ENCODE measurements around the gene DDAH1.
"Not testable (repeated sequence)": the region's sequence is repeated elsewhere in the genome, so short reads cannot be mapped to it uniquely, and the experiment has no call there.

DDAH1 gene

DNA sequence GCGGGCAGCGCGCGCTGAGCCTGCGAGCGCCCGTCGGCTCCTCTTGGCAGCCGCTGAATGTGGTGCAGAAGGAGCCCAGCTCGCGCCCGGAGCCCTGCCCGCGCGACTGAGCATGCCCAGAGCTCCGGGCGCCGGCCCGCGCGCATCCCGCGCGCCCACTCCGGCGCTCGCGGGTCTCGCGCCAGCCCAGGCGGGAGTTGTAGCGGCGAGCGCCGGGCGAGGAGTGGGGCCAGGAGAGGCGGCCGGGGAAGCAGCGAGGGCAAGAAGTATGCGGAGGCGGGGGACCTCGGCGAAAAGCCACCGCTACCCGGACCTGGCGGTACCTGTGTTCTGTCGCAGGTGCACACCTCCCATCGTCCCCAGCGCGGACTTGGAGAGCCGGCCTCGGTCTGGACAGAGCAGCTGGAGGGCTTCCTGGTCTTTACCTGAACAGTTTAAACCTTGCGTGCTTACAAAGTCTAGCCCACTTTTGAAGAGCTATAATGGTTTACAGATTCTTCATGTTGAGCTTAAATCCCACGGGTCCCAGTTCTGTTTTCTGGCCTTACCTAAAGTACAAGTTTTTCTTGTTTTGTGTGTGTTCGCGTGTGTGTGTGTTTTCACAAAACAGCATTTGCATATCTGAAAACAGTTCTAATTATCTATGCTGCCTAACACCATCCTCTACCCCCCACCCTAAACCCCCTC is at the start of gene DDAH1:
DDAH1 (minus strand) TSS at position 61 of the 687 bp plus-strand sequence. CDS start 114 bp downstream, outside the sequence.
- DNase-seq (ENCODE audit: low read depth, low spot score): no peak

DNA sequence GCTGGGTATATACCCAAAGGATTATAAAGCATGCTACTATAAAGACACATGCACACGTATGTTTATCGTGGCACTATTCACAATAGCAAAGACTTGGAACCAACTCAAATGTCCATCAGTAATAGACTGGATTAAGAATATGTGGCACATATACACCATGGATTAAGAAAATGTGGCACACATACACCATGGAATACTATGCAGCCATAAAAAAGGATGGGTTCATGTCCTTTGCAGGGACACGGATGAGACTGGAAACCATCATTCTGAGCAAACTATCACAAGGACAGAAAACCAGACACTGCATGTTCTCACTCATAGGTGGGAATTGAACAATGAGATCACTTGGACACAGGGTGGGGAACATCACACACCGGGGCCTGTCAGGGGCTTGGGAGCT is 49.0 kb upstream of the DDAH1 start:
- DNase-seq (ENCODE audit: low read depth, low spot score): not testable (repeated sequence)

DNA sequence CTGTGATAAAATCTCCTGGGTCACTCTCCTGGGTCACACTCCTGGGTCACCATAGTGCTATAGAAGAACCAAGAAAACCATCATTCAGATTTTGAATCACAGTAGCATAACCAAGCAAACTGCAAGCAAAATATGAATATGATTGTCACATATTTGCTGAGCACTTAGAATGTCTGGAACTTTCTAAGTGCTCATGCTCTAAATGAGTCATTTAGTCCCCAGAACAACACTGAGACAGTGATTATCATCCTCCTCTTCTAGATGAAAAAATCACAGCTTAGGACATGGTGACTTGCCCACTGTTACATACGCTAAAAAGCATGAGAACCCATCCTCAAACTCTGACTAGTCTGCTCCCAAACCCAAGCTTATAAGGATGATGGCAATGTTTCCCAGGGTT is 39.5 kb upstream of the DDAH1 start:
- no peak for DNase-seq (ENCODE audit: low read depth, low spot score)

DNA sequence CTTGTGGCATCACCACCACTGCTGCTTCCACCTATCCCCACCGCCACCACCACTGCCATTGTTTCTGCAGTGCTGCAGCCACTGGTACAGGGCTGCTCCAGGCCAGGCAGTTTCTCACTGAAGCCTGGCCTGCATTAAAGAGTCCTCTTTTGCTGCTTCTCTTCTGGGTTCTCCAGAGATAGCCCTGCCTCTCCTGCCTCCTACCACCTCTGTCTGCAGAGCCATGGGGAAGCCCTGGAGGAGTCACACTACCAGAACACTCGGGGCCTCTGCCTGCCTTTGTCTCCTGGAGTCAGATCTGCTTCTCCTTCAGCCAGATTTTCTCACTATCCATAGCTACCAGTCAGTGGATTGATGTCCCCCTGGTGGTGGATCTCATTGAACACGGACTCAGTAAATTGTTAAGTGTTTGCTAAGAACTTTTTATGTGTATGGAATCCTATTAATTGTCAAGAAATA is 37.7 kb upstream of the DDAH1 start:
- DNase-seq (ENCODE audit: low read depth, low spot score): peak; percentile 46

DNA sequence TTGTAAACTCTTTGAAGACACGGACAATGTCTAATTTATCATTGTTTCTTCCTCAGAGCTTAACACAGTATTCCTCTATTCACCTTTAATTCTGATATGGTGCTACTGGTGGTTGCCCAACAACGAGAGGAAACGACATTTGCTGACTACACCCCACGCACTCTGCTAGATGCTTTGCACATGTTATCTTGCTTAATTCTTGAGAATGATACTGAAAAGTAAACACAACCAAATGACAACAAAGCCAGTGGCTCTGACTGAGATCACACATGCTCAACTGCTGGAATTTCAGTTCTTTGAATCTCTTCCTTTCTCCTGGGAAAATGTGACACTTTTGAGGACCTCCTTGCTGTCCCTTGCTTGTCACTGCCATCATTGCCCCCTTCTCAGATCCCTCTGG is 37.2 kb upstream of the DDAH1 start:
- DNase-seq (ENCODE audit: low read depth, low spot score): no peak

DNA sequence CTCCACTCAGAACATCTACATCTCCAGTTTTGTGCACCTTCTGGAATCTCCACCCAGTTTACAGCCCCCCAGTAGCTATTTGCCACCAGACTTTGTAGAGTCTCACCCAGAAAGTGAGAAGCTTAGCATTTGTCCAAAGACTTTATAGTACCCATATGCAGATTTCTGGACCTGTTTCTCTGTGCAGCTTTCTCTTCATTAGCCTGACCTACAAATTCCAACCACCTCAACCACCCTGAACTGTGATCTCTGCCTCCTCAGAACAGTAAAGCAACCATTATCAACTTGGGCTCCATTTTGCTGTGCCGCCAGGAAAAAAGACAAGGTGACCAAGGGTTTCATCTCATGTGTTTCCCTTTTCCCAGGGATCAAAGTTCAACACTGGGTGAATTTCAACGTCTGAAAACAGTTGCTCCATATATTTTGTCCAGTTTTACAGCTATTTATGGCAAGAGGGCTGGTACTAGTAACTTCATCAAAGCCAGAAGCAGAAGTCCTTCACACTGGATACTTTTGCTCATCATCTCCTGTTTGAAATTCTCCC is 36.5 kb upstream of the DDAH1 start:
- DNase-seq (ENCODE audit: low read depth, low spot score): no peak

DNA sequence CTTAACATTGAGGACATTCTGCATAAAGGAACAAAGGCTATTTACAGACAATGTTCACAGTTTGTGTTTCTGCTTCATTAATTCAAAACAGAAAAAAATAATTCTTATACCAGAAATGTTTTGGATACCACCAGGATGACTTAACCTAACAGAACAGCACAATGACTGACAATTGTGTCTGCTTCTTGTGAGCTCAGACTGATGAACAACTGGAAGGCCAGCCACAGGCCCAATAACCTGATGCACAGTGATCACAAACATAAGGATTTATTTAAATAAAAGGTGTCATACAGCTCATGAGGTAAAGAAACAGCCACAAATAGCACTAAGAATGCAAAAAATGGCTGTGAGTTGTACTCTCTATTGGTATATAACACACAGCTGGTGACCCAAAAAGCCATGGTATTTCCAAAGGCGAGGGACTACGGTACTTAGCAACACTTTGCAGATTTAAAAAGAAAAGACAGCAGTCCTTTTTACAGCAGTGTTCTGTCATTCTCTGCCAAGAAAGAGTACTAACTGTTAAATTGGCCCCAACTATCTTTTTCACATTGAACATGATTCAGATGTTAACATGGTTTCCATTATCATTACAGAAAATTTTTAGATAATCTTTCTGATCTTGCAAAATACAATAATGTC is 32.1 kb upstream of the DDAH1 start:
- DNase-seq (ENCODE audit: low read depth, low spot score): no peak

DNA sequence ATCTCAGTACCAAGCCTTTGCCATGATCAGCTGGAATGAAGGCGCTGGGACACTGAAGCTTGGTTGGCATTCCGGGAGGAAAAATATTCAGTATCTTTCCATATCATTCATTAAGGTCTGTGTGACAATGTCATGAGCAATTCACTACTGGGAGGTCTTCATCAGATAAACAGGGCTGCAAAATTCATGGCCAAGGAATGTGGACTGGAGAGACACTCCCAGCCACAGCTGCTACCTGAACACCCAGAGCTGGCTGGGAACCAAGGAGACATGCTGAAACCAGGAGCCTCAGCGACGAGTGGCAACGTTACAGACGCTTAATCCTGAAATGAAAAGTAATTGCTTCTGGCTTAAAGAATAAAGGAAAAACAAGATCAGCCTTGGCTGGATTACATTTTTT is 30.6 kb upstream of the DDAH1 start:
- no peak for DNase-seq (ENCODE audit: low read depth, low spot score)

DNA sequence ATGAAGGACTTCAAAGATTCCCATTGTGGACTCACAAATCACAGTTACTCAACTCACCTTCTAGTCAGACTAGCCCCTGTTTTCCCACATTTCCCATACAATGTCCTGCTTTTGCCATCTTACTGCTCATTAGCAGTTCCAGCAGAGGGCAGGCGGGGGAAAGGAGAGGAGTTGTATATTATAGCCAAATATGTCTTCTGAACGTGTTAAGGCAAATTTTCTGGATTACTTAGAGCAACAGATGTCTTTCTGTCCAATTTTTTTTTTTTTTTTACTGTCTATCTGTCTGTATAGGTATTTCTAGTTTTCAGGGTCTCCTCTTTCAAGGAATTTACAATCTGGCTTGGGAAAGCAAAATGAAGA is 29.9 kb upstream of the DDAH1 start:
- DNase-seq (ENCODE audit: low read depth, low spot score): no peak

DNA sequence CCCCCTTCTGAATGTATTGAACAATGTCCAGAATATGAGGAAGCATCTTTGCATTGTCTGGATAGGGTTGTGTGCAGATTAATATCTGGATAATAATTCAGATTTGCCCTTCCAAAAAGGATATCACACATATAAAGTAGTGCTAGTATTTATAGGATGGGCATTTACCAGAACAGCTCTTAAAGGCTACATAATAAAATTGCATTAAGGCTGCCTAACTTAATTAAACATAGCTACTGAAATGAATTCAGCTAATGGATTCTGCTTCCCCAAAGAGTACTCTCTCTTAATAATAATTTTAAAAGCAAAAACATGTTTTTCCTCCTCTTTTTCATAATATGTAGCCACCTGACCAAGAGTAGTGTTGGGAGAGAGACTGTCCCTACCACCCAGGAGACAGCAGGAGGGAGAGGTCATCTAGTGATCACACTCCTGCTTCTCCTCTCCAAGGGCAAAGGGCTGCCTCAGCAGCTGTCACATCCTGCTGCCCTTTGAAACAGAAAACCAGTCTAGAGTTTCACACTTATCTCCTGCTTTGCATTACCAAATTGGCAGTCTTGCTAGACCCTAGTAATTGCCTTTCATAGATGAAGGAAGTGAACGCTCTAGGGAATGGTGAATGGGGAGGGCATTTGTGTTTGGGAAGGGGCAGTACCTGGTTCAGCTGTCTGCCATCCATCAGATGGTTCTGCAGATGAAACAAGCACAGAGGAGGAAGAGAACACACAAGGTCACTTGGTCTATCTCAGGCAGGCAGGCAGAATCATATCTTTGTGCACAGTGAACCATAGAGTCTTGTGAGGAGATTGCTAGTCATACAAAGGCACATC is 29.3 kb upstream of the DDAH1 start:
- DNase-seq (ENCODE audit: low read depth, low spot score): no peak

DNA sequence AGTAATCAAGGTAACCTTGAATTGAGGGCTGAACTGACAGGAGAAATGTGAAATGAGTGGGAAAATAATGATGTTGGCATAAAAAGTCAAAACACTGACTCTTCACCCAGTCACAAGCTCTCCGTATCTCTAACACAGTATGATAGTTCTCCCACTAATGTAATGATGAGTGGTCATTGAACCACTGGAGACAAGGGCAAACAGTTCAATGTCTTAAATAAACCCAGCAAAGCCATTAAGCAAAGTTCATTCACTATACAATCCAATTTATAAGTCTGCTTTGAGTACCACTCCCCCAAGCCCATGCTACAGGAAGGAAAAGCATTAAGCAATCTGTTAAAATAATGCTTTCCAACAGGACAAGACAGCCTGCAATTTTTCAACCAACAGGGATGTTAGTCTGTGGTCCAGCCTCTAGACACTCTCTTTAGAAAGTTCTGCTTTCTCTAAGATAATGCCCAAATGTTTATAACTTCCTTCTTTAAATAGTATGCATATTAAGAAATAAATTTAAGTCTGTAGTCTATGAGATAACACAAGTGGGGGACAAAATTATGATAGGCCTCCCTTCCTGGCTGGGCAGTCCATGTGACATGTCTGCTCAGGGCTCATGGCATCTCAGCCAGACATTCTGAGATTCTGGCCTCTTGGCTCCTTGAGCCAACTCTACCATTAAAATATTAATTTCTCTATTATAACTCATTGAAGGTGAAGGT is 25.5 kb upstream of the DDAH1 start:
- DNase-seq (ENCODE audit: low read depth, low spot score): no peak

DNA sequence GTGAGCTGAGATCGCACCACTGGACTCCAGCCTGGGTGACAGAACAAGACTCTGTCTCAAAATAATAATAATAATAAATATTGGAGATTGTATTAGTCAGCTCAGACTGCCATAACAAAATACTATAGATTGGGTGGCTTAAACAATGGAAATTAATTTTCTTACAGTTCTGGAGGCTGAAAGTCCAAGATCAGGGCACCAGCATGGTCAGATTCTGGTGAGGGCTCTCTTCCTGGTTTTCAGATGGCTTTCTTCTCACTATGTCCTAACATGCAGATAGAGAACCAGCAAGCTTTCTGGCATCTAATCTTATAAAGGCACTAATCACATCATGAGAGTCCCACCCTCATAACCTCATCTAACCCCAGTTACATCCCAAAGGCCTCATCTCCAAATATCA is 23.2 kb upstream of the DDAH1 start:
- no peak for DNase-seq (ENCODE audit: low read depth, low spot score)

DNA sequence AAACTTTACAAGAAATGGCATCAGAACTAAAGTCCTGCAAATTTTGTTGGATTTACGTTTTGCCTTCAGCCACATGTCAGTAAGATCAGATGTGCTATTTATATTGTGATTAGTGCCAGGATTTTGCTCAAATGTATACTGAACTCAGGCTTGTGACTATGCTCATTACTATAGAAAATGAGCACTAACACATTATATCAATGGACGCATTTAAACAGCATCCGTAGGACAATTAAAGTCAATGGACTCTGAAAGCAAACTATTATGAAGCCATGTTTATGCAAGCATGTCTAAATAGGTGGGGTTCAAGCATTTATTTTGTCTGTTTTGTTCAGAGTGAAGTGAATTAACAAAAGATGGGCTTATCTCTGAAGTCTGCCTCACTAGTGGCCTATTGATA is 20.6 kb upstream of the DDAH1 start:
- DNase-seq (ENCODE audit: low read depth, low spot score): no peak

DNA sequence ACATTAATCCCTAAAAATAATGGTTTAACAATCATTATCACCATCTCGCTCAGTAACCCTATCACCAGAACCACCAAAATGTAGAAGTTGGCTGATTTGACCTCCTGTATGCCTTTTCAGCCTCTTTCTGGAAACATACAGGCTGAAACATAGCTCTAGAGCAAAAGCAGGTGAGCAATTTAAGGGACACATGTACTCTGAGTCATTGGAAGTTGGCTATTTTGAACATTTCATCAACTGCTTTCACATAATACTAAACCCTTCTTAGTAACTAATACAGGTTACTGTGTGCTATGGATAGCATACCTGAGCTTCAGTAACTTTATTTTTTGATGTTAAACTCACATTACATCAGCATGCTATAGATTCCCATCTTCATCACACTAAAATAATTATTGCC is 19.8 kb upstream of the DDAH1 start:
- DNase-seq (ENCODE audit: low read depth, low spot score): no peak

DNA sequence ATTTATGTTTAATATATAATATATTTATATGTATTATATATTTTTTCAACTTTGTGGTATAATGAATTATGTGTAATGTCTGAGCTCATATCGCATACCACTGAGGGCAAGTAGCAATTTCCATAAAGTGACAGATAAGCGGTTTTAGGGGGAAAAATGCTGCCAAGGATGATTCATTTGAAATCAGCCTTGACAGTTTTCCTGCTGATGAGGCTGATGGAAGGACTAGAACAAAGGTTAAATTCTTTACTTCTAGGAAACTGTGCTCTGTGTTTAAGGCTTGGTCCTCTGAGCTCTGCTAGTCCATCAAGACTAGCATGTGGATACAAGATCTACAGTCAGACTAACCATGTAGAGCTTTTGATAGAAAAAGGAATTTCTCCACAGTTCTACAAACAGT is 19.3 kb upstream of the DDAH1 start:
- DNase-seq (ENCODE audit: low read depth, low spot score): no peak

DNA sequence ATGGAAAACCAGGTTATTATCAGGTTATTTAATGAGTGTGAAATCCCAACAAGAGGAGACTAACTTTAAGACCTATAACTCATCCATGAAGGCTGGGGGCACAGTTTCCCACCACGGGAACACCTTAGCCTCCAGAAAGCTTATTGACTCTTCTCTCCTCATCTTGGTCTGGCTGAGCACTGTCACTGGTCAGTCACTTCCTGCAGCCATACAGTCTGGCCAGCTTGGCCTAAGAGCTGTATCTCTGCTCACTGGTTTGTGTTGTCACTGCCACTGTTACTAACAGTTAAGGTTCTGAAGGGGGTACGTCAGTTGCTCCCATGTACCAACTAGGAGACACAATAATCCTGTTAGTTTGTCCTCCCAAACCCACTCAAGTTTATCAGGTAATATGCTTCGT is 16.7 kb upstream of the DDAH1 start:
- no peak for DNase-seq (ENCODE audit: low read depth, low spot score)

DNA sequence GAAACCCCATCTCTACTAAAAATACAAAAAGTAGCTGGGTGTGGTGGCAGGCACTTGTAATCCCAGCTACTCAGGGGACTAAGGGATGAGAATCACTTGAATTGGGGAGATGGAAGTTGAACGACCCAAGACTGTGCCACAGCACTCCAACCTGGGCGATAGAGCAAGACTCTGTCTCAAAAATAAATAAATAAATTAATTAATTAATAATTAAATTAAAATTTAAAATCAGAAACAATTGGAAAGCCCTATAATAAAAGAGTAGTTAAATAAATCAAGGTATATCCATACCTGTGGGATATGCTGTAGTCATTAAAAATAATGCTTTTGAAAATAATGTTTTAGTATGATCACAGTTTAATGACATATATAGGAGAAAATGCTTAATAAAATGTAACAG is 15.6 kb upstream of the DDAH1 start:
- no peak for DNase-seq (ENCODE audit: low read depth, low spot score)

DNA sequence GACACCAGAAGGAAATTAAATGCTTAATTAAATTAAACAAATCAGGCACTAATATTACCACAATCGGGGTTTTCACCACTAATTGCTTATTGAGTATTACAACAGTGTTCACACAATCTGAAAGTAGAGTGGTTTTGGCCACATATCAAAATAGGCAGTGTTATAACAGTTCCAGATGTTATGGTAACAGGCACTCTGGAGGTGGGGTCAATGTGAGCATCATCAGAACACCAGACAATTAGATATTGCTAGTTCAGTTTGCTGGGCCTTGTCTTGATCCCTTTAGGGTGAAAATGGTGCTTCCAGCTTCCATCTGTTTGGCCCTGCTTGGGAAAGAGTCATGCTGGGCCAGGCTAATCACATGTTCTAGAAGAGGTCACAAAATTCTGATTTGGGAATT is 14.5 kb upstream of the DDAH1 start:
- DNase-seq (ENCODE audit: low read depth, low spot score): no peak

DNA sequence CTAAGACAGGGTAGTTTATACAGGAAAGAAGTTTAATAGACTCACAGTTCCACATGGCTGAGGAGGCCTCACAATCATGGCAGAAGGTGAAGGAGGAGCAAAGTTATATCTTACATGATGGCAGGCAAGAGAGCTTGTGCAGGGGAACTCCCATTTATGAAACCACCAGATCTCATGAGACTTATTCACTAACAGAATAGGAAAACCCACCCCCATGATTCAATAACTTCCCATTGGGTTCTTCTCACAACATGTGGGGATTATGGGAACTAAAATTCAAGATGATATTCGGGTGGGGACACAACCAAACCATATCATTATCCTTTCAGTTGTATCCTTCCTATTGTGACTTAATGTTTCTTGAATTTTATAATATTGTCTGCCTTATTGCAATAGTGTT is 13.4 kb upstream of the DDAH1 start:
- no peak for DNase-seq (ENCODE audit: low read depth, low spot score)

DNA sequence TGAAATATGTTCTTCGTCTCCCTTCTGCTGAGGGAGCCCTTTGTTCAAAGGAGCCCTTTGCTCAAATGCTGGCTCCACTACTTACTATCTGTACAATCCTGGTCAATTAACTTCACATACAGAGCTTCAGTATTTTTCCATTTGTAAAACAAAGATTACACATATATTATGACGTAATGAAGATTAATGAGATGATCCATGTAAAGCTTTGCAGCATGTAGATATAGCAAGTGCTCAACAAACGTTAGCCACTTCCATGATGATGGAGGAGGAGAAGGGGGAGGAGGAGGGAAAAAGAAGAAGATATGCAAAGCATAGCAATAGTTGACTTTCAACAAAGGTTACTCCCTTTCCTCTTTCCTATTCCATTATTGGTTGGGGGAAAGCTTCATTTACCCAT is 10.1 kb upstream of the DDAH1 start:
- no peak for DNase-seq (ENCODE audit: low read depth, low spot score)

DNA sequence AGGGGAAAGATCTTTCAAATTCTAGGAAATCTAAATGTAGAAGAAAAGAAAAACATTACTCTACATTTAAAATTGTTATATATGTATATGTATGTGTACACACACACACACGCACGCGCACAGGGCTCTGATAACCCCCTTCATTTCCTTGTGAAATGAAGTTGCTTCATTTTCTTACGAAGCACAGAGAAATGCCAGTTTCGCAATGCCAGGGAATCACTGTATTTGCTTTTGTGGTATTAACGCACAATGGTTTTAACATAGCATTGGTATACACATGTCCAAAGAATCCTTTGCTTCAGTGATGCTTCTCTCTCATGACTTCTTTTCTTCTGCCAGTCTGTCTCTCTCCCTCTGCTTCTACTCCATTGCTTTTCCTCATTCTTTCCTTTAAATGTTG is 8.4 kb upstream of the DDAH1 start:
- no peak for DNase-seq (ENCODE audit: low read depth, low spot score)

DNA sequence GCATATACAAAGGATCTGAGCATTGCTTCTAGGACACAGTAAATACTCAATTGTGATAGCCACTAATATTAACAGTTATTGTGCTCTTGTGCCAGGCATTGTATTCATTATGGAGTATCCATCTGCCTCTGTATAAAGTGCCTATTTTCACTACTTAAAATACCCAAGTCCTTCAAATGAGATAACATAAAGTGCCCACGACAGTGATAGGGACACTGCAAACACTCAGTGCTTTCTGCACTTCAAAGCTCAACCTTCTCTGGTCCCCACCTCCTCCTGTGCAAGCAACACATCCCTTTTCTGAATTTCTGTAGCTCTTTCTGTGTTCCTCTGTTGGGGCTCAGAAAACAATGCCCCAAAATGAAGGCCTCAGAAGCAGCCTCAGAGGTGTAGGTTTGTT is 6.6 kb upstream of the DDAH1 start:
- DNase-seq (ENCODE audit: low read depth, low spot score): no peak

Data from brain pericyte (primary cell).